IMR-90 (cell line): ENCODE measurements around the gene DLL1. TPM values are rescaled to one million over a fixed set of nuclear protein-coding genes. Genes with fewer than 3 reads are reported as not detected.

Experiments used
- ATAC-seq: fragments of 200-7000 bp; cut with Tn5 transposase; 2 replicates; pipeline ENCODE4 v1.9.1; 2020; ENCODE audit warnings: low read depth, mild to moderate bottlenecking, moderate library complexity
- BruUV-seq: library from RNA; stranded (reverse); fragments of 400-500 nt; replicated peaks from 2 replicates; lab custom pipeline; 2021; lab: Mats Ljungman, UMichigan
- CTCF ChIA-PET: fragments of 300-600 bp; formaldehyde crosslinking; extraction: SDS; loops from one replicate; lab custom pipeline; 2021; ENCODE audit warnings: antibody characterized with exemption; lab: Yijun Ruan, JAX
- POLR2A ChIA-PET: fragments of 300-600 bp; sonication (Branson Sonifier 250); formaldehyde crosslinking; loops from one replicate; lab custom pipeline; 2022; ENCODE audit warnings: antibody characterized with exemption; ENCODE audit not compliant: unreplicated experiment; lab: Charles Lee
- DNase-seq: peaks from one replicate; pipeline ENCODE4 v3.0.0; 2013
- H2AFZ ChIP-seq: replicated peaks from 2 replicates; pipeline ENCODE3; 2013; ENCODE audit warnings: low read length, mild to moderate bottlenecking; ENCODE audit not compliant: poor library complexity
- H2AK5ac ChIP-seq: 2 replicates; pipeline ENCODE4 v1.6.1; 2013; ENCODE audit warnings: low read depth, low read length, inconsistent platforms
- H2AK9ac ChIP-seq: replicated peaks from 2 replicates; pipeline ENCODE3; 2013; ENCODE audit warnings: mild to moderate bottlenecking, low read depth, low read length, moderate library complexity; ENCODE audit not compliant: poor library complexity
- H2BK120ac ChIP-seq: 2 replicates; pipeline ENCODE4 v1.6.1; 2013; ENCODE audit warnings: low read depth, low read length, inconsistent platforms
- H2BK15ac ChIP-seq: 3 replicates; pipeline ENCODE4 v1.6.1; 2013; ENCODE audit warnings: low read depth, low read length, inconsistent platforms
- H2BK20ac ChIP-seq: 2 replicates; pipeline ENCODE4 v1.6.1; 2013; ENCODE audit warnings: low read depth, mild to moderate bottlenecking, inconsistent platforms, low read length, moderate library complexity
- H2BK5ac ChIP-seq: 2 replicates; pipeline ENCODE4 v1.6.1; 2013; ENCODE audit warnings: mild to moderate bottlenecking, low read depth, low read length, inconsistent platforms; ENCODE audit not compliant: poor library complexity, severe bottlenecking
- H3K14ac ChIP-seq: replicated peaks from 2 replicates; pipeline ENCODE4 v1.6.1; 2013; ENCODE audit warnings: low read depth, low read length, inconsistent platforms
- H3K18ac ChIP-seq: 2 replicates; pipeline ENCODE4 v1.6.1; 2013; ENCODE audit warnings: low read depth, low read length, control low read depth
- H3K23ac ChIP-seq: 2 replicates; pipeline ENCODE4 v1.6.1; 2013; ENCODE audit warnings: low read depth, low read length, inconsistent platforms
- H3K27ac ChIP-seq: 2 replicates; pipeline ENCODE4 v1.5.1; 2013; ENCODE audit warnings: mild to moderate bottlenecking, control low read depth, low read length; ENCODE audit not compliant: insufficient read depth
- H3K27me3 ChIP-seq: 2 replicates; pipeline ENCODE4 v1.6.1; 2013; ENCODE audit warnings: low read length; ENCODE audit not compliant: control insufficient read depth, insufficient read depth
- H3K36me3 ChIP-seq: 2 replicates; pipeline ENCODE4 v1.6.1; 2013; ENCODE audit warnings: low read length, mixed read lengths; ENCODE audit not compliant: control insufficient read depth, insufficient read depth
- H3K4ac ChIP-seq: 2 replicates; pipeline ENCODE4 v1.6.1; 2013; ENCODE audit warnings: low read depth, low read length, inconsistent platforms
- H3K4me1 ChIP-seq: 2 replicates; pipeline ENCODE4 v1.6.1; 2013; ENCODE audit warnings: low read length, mixed read lengths; ENCODE audit not compliant: control insufficient read depth, insufficient read depth
- H3K4me2 ChIP-seq: 2 replicates; pipeline ENCODE4 v1.6.1; 2013; ENCODE audit warnings: low read depth, mild to moderate bottlenecking, control low read depth, low read length, moderate library complexity
- H3K4me3 ChIP-seq: 2 replicates; pipeline ENCODE4 v1.5.1; 2013; ENCODE audit warnings: low read depth, mild to moderate bottlenecking, control low read depth, low read length, moderate library complexity; ENCODE audit not compliant: insufficient read depth
- H3K56ac ChIP-seq: 2 replicates; pipeline ENCODE4 v1.6.1; 2013; ENCODE audit warnings: low read length, inconsistent platforms; ENCODE audit not compliant: insufficient read depth; ENCODE audit errors: extremely low read depth
- H3K79me1 ChIP-seq, 2 experiments: 2 replicates each; pipeline ENCODE4 v1.6.1; 2013; ENCODE audit warnings: low read length in 2 of 2, inconsistent platforms in 1 of 2, low read depth in 1 of 2
- H3K9ac ChIP-seq: 2 replicates; pipeline ENCODE4 v1.6.1; 2013; ENCODE audit warnings: low read depth, low read length, control low read depth
- H3K9me1 ChIP-seq: 2 replicates; pipeline ENCODE4 v1.6.1; 2013; ENCODE audit warnings: low read length, inconsistent platforms; ENCODE audit not compliant: insufficient read depth
- H3K9me3 ChIP-seq: 2 replicates; pipeline ENCODE4 v1.6.1; 2013; ENCODE audit warnings: low read length; ENCODE audit not compliant: control insufficient read depth, insufficient read depth
- H4K20me1 ChIP-seq: 2 replicates; pipeline ENCODE4 v1.6.1; 2013; ENCODE audit warnings: low read length, inconsistent platforms; ENCODE audit not compliant: insufficient read depth
- H4K5ac ChIP-seq: 2 replicates; pipeline ENCODE4 v1.6.1; 2013; ENCODE audit warnings: mild to moderate bottlenecking, low read depth, low read length, control low read depth
- H4K8ac ChIP-seq, 2 experiments: 2 replicates each; pipeline ENCODE4 v1.6.1; 2013; ENCODE audit warnings: low read depth in 2 of 2, low read length in 2 of 2, control low read depth in 1 of 2, inconsistent platforms in 1 of 2
- H4K91ac ChIP-seq: 2 replicates; pipeline ENCODE4 v1.6.1; 2013; ENCODE audit warnings: low read depth, low read length, inconsistent platforms; ENCODE audit not compliant: insufficient read depth
- BHLHE40 ChIP-seq: fragments of 150-350 bp; IDR thresholded peaks from 2 replicates; pipeline ENCODE4 v1.6.1; 2016; ENCODE audit warnings: mild to moderate bottlenecking, low read depth, low read length
- CEBPB ChIP-seq: IDR thresholded peaks from 2 replicates; pipeline ENCODE4 v1.6.1; 2012; ENCODE audit warnings: low read depth, low read length, improper control_type of control experiment
- CHD1 ChIP-seq: IDR thresholded peaks from 2 replicates; pipeline ENCODE4 v1.6.1; 2012; ENCODE audit warnings: low read depth, low read length, improper control_type of control experiment
- CTCF ChIP-seq: conservative IDR thresholded peaks from 2 replicates; pipeline ENCODE4 v1.5.1; 2012; ENCODE audit warnings: mild to moderate bottlenecking, low read depth, low read length, improper control_type of control experiment
- ELK1 ChIP-seq: fragments of 150-350 bp; IDR thresholded peaks from 2 replicates; pipeline ENCODE4 v1.6.1; 2016; ENCODE audit warnings: low read depth, mild to moderate bottlenecking, low read length, moderate library complexity, borderline replicate concordance
- FOS ChIP-seq: fragments of 150-350 bp; IDR thresholded peaks from 2 replicates; pipeline ENCODE4 v1.6.1; 2016; ENCODE audit warnings: low read depth, low read length
- MAFK ChIP-seq: IDR thresholded peaks from 2 replicates; pipeline ENCODE4 v1.6.1; 2012; ENCODE audit warnings: low read depth, low read length, improper control_type of control experiment
- MAZ ChIP-seq: IDR thresholded peaks from 2 replicates; pipeline ENCODE4 v1.6.1; 2012; ENCODE audit warnings: low read depth, mild to moderate bottlenecking, low read length, improper control_type of control experiment, moderate library complexity, borderline replicate concordance
- MXI1 ChIP-seq: IDR thresholded peaks from 2 replicates; pipeline ENCODE4 v1.6.1; 2012; ENCODE audit warnings: low read depth, mild to moderate bottlenecking, low read length, moderate library complexity, borderline replicate concordance
- POLR2A ChIP-seq: IDR thresholded peaks from 2 replicates; pipeline ENCODE4 v1.6.1; 2012; ENCODE audit warnings: mild to moderate bottlenecking, low read depth, low read length
- RAD21 ChIP-seq: IDR thresholded peaks from 2 replicates; pipeline ENCODE4 v1.6.1; 2012; ENCODE audit warnings: low read length, improper control_type of control experiment
- RFX5 ChIP-seq: IDR thresholded peaks from 2 replicates; pipeline ENCODE4 v1.8.0; 2012; ENCODE audit warnings: low read depth, mild to moderate bottlenecking, low read length, moderate library complexity
- SMC3 ChIP-seq: fragments of 150-350 bp; IDR thresholded peaks from 2 replicates; pipeline ENCODE4 v1.6.1; 2016; ENCODE audit warnings: low read depth, mild to moderate bottlenecking, antibody characterized with exemption, low read length, moderate library complexity
- USF2 ChIP-seq: fragments of 150-350 bp; IDR thresholded peaks from 2 replicates; pipeline ENCODE4 v1.6.1; 2017; ENCODE audit warnings: mild to moderate bottlenecking, antibody characterized with exemption, low read length, low read depth
- WGBS, 2 experiments: methylation state at CpG; one replicate each; pipeline versions ENCODE4 v1.1.5 to v1.1.7; 2013; ENCODE audit warnings: missing lambda C conversion rate in 2 of 2; ENCODE audit not compliant: insufficient read length in 1 of 2; ENCODE audit errors: extremely low coverage in 2 of 2; 5-methylcytosine and 5-hydroxymethylcytosine counted together
- dilution Hi-C: fragments of 300-500 bp; cut with HindIII; formaldehyde crosslinking; loops from one replicate; pipeline ENCODE4 v1.14.3; 2018; ENCODE audit warnings: low sequenced_read_pairs; ENCODE audit not compliant: unreplicated experiment
- in situ Hi-C: fragments of 300-500 bp; cut with MboI; formaldehyde crosslinking; loops from 3 replicates; pipeline ENCODE4 v1.14.3; 2019; ENCODE audit warnings: low sequenced_read_pairs, inconsistent platforms, mixed read lengths
- intact Hi-C: fragments of 100-400 bp; cut with micrococcal nuclease; formaldehyde crosslinking; loops from 2 replicates; pipeline ENCODE4 v1.10.0; 2022
- polyA plus RNA-seq, 3 experiments: library from polyadenylated mRNA; depleted of rRNA; stranded (reverse); fragments of >200 nt; gene quantifications; 2 replicates each; pipeline ENCODE4 v1.2.3, GENCODE V29; 2012; ENCODE audit warnings: low replicate concordance in 1 of 3
- total RNA-seq: library from RNA; depleted of rRNA; stranded (reverse); fragments of >200 nt; gene quantifications from 2 replicates; pipeline ENCODE4 v1.2.3, GENCODE V29; 2012

The DLL1 gene
- total and polyA plus RNA-seq, 2 of the 4 experiments (the other 2 are of a cell fraction): under 0.01 to 0.31 TPM

- TF ChIP-seq MXI1 (no peak), CEBPB (no peak), RAD21 (no peak), RFX5 (no peak), SMC3 (no peak), USF2 (no peak), CTCF (no peak), FOS (no peak), ELK1 (no peak), MAZ (no peak), MAFK (no peak), BHLHE40 (no peak), CHD1 (no peak), POLR2A (no peak)
- dilution Hi-C loops (no loop called here), intact Hi-C loops (no loop called here), in situ Hi-C loops (no loop called here)
- Histone ChIP-seq H3K23ac (no peak overlapping the region), H3K9me1 (no peaks in the 10 kb centered on the region), H2BK120ac (no peak overlapping the region), H2BK15ac (no peak overlapping the region), H3K79me1 (no peaks in the 10 kb centered on the region), H2AK5ac (no peak overlapping the region), H3K56ac (no peak overlapping the region), H3K14ac (no peak overlapping the region), H3K27ac (no peak overlapping the region), H3K9ac (no peak overlapping the region), H4K5ac (no peak overlapping the region), H3K4me3 (no peak overlapping the region), H4K8ac (no peak overlapping the region), H2BK5ac (no peak overlapping the region), H4K91ac (no peak overlapping the region), H3K18ac (no peak overlapping the region), H3K36me3 (no peaks in the 10 kb centered on the region), H4K20me1 (no peaks in the 10 kb centered on the region), H3K9me3 (no peaks in the 10 kb centered on the region), H2AK9ac (no peak overlapping the region), H2AFZ (no peak overlapping the region), H3K4ac (no peak overlapping the region), H2BK20ac (no peak overlapping the region), H3K4me1 (peaks cover 5% of the 10 kb centered on the region; the same call in 1 of the 2 replicates), H3K4me2 (no peak overlapping the region), H3K27me3 (peaks cover 10% of the 10 kb centered on the region)
- WGBS, 2 experiments: 94% methylated on average over 13 of the region's 36 CpGs; no CpG with 5 or more reads in 1 of the 2 experiments
- BruUV-seq: no TSS peak
- DNase-seq (no peak), ATAC-seq (no peak)
- POLR2A ChIA-PET: no interaction called here
- CTCF ChIA-PET: no interaction called here
These were observed 15.9 kb downstream of the DLL1 start for GRCh38 chr6:170274713-170275560.
